HepG2 (cell line): Measurements from ENCODE around the gene SOWAHA. TPM values are rescaled to one million over a fixed set of nuclear protein-coding genes. Genes with fewer than 3 reads are reported as not detected.

Experiments
- ATAC-seq: fragments of 200-7000 bp; cut with Tn5 transposase; 3 replicates; pipeline ENCODE4 v1.9.1; 2020; ENCODE audit warnings: mild to moderate bottlenecking, moderate library complexity
- BruUV-seq: library from RNA; stranded (reverse); fragments of 400-500 nt; replicated peaks from 2 replicates; lab custom pipeline; 2021; lab: Mats Ljungman, UMichigan
- CTCF ChIA-PET: fragments of 300-600 bp; formaldehyde crosslinking; extraction: SDS; loops from one replicate; lab custom pipeline; 2021; ENCODE audit warnings: low total read pairs, inconsistent platforms, low intra/inter-chr PET ratio; lab: Yijun Ruan, JAX
- POLR2A ChIA-PET: fragments of 350-600 bp; sonication (Branson Sonifier 250); formaldehyde crosslinking; loops from one replicate; lab custom pipeline; 2020; ENCODE audit warnings: antibody characterized with exemption, inconsistent platforms; lab: Yijun Ruan, JAX
- DNase-seq: peaks from one replicate; pipeline ENCODE4 v3.0.0-alpha.2; 2015; ENCODE audit warnings: low spot score
- FAIRE-seq: peaks from 3 replicates; lab custom pipeline; 2011; peaks lifted over from hg19 to GRCh38; lab: Jason Lieb, UNC
- H2AFZ ChIP-seq: one replicate; pipeline ENCODE4 v1.6.1; 2011; ENCODE audit warnings: low read length, inconsistent platforms
- H3K27ac ChIP-seq: fragments of 300-600 bp; 3 replicates; pipeline ENCODE4 v1.8.0; 2011; ENCODE audit warnings: mixed run types, mild to moderate bottlenecking, mixed read lengths, low read length, inconsistent platforms; ENCODE audit not compliant: insufficient read depth; ENCODE audit errors: extremely low read length
- H3K27me3 ChIP-seq, 2 experiments: fragments of 200-600 bp in 1 of 2; 2 replicates in 1 of 2; 3 replicates in 1 of 2; pipeline versions ENCODE4 v1.6.0 to v1.8.0; 2011; ENCODE audit warnings: low read length in 2 of 2, mild to moderate bottlenecking in 2 of 2, moderate library complexity in 2 of 2, inconsistent platforms in 1 of 2; ENCODE audit not compliant: insufficient read depth in 2 of 2, control insufficient read depth in 1 of 2
- H3K36me3 ChIP-seq, 2 experiments: fragments of 200-600 bp in 1 of 2; replicated peaks in 1 of 2; 2 replicates in 1 of 2; 3 replicates in 1 of 2; pipeline versions ENCODE4 v1.5.1 to v1.8.0; 2011; ENCODE audit warnings: low read length in 2 of 2, inconsistent platforms in 1 of 2; ENCODE audit not compliant: insufficient read depth in 2 of 2, control insufficient read depth in 1 of 2
- H3K4me1 ChIP-seq: 2 replicates; pipeline ENCODE4 v1.5.1; 2012; ENCODE audit warnings: low read length, inconsistent platforms; ENCODE audit not compliant: insufficient read depth
- H3K4me2 ChIP-seq: 2 replicates; pipeline ENCODE4 v1.6.0; 2011; ENCODE audit warnings: low read depth, low read length, inconsistent platforms
- H3K4me3 ChIP-seq, 3 experiments: fragments of 200-600 bp in 1 of 3; sonication (generic), shearing (Covaris generic) in 1 of 3; replicated peaks in 1 of 3; 2 replicates each; pipeline ENCODE4 v1.5.1; 2011 to 2016; ENCODE audit warnings: low read length in 3 of 3, inconsistent platforms in 2 of 3, low read depth in 2 of 3, mild to moderate bottlenecking in 2 of 3, control low read depth in 1 of 3, mixed read lengths in 1 of 3; ENCODE audit not compliant: insufficient read depth in 1 of 3
- H3K79me2 ChIP-seq: one replicate; pipeline ENCODE4 v1.6.1; 2011; ENCODE audit warnings: low read length, inconsistent platforms; ENCODE audit not compliant: insufficient read depth
- H3K9ac ChIP-seq: 2 replicates; pipeline ENCODE4 v1.6.0; 2011; ENCODE audit warnings: mild to moderate bottlenecking, low read depth, low read length, inconsistent platforms; ENCODE audit not compliant: insufficient read depth
- H3K9me3 ChIP-seq: 2 replicates; pipeline ENCODE4 v1.5.1; 2012; ENCODE audit warnings: mild to moderate bottlenecking, low read length
- H4K20me1 ChIP-seq: 2 replicates; pipeline ENCODE4 v1.6.0; 2011; ENCODE audit warnings: inconsistent platforms, mild to moderate bottlenecking, low read length, moderate library complexity; ENCODE audit not compliant: insufficient read depth
- ATF2 ChIP-seq: sonication (generic); formaldehyde crosslinking; IDR thresholded peaks from 2 replicates; pipeline ENCODE4 v1.4.0; 2020; ENCODE audit warnings: missing genetic modification reagents
- ATF7 ChIP-seq, 2 experiments: fragments of 450-650 bp in 1 of 2; sonication (generic) in 1 of 2; formaldehyde crosslinking in 1 of 2; IDR thresholded peaks; 2 replicates each; pipeline versions ENCODE4 v1.4.0 to v1.6.1; 2016 to 2020; ENCODE audit warnings: antibody characterized with exemption in 1 of 2, mild to moderate bottlenecking in 1 of 2, missing genetic modification reagents in 1 of 2
- BRCA1 ChIP-seq: sonication (generic); formaldehyde crosslinking; IDR thresholded peaks from 2 replicates; pipeline ENCODE4 v1.4.0; 2020; ENCODE audit warnings: missing genetic modification reagents
- CENPT ChIP-seq: sonication (generic); formaldehyde crosslinking; IDR thresholded peaks from 2 replicates; pipeline ENCODE4 v1.8.0; 2022; ENCODE audit warnings: low read depth, mild to moderate bottlenecking, moderate library complexity, missing genetic modification reagents
- GTF2F1 ChIP-seq: fragments of 150-350 bp; IDR thresholded peaks from 2 replicates; pipeline ENCODE4 v1.6.1; 2014; ENCODE audit warnings: low read length
- JUND ChIP-seq: sonication (generic); formaldehyde crosslinking; IDR thresholded peaks from 2 replicates; pipeline ENCODE4 v1.8.0; 2022; ENCODE audit warnings: mild to moderate bottlenecking, missing genetic modification reagents
- MAX ChIP-seq: IDR thresholded peaks from 2 replicates; pipeline ENCODE4 v1.6.1; 2012; ENCODE audit warnings: inconsistent platforms
- SALL2 ChIP-seq: sonication (generic); formaldehyde crosslinking; IDR thresholded peaks from 2 replicates; pipeline ENCODE4 v1.8.1; 2023; ENCODE audit warnings: mild to moderate bottlenecking, missing genetic modification reagents, inconsistent platforms
- SOX5 ChIP-seq: IDR thresholded peaks from 2 replicates; pipeline ENCODE4 v1.6.1; 2016; ENCODE audit warnings: borderline replicate concordance
- TRAFD1 ChIP-seq: sonication (generic); formaldehyde crosslinking; IDR thresholded peaks from 2 replicates; pipeline ENCODE4 v1.5.1; 2020; ENCODE audit warnings: missing genetic modification reagents, mild to moderate bottlenecking, borderline replicate concordance
- ZBTB14 ChIP-seq: sonication (generic); formaldehyde crosslinking; IDR thresholded peaks from 2 replicates; pipeline ENCODE4 v1.4.0; 2020; ENCODE audit warnings: missing genetic modification reagents
- ZBTB26 ChIP-seq: IDR thresholded peaks from 2 replicates; pipeline ENCODE4 v1.6.1; 2016; ENCODE audit warnings: missing compliant biosample characterization, missing genetic modification reagents, borderline replicate concordance
- ZNF362 ChIP-seq: sonication (generic); formaldehyde crosslinking; IDR thresholded peaks from 2 replicates; pipeline ENCODE4 v1.4.0; 2020; ENCODE audit warnings: missing genetic modification reagents, mild to moderate bottlenecking, borderline replicate concordance
- ZNF567 ChIP-seq: sonication (generic); formaldehyde crosslinking; IDR thresholded peaks from 2 replicates; pipeline ENCODE4 v1.8.1; 2023; ENCODE audit warnings: mild to moderate bottlenecking, missing genetic modification reagents, borderline replicate concordance
- ZNF740 ChIP-seq: sonication (generic); formaldehyde crosslinking; IDR thresholded peaks from 2 replicates; pipeline ENCODE4 v1.4.0; 2020; ENCODE audit warnings: missing genetic modification reagents
- WGBS: methylation state at CpG from one replicate; pipeline ENCODE4 v1.1.6; 2017; ENCODE audit warnings: low lambda C conversion rate; 5-methylcytosine and 5-hydroxymethylcytosine counted together
- in situ Hi-C: cut with HindIII; loops from 2 replicates; pipeline ENCODE4 v1.10.0; 2017; ENCODE audit warnings: low pct_unique_long_range_greater_than_20kb; ENCODE audit not compliant: extremely low pct_ligation_motif_present
- intact Hi-C: fragments of 100-400 bp; cut with micrococcal nuclease; formaldehyde crosslinking; loops from one replicate; pipeline ENCODE4 v1.10.0; 2022; ENCODE audit not compliant: unreplicated experiment
- polyA plus RNA-seq, 8 experiments: library from polyadenylated mRNA; depleted of rRNA in 3 of 8; stranded (reverse) in 7 of 8; unstranded in 1 of 8; fragments of >200 nt; fragmentation: Illumina TruSeq in 4 of 8; extraction: Trizol in 4 of 8; gene quantifications; 2 replicates each; pipeline versions ENCODE4 v1.2.1 to v1.2.3, GENCODE V29; 2011 to 2016; ENCODE audit warnings: low read depth in 4 of 8, missing spikeins in 1 of 8, mixed read lengths in 1 of 8; ENCODE audit not compliant: insufficient read depth in 1 of 8
- total RNA-seq, 5 experiments: library from RNA; depleted of rRNA; stranded (reverse); fragments of >200 nt; fragmentation: Illumina TruSeq; extraction: Trizol; gene quantifications; 2 replicates each; pipeline ENCODE4 v1.2.3, GENCODE V29; 2016; ENCODE audit warnings: low read depth in 1 of 5

The SOWAHA gene
- total and polyA plus RNA-seq, 2 of the 13 experiments (the other 11 are each of a cell fraction or from before 2014, with no cell fraction given), result 0.95 to 1.9 TPM

GRCh38 chr5:132781029-132781428, 32.1 kb upstream of the SOWAHA start:
- Histone ChIP-seq H3K79me2 (peaks cover 5% of the 10 kb centered on the region), H3K9ac (no peak overlapping the region), H3K9me3 (no peaks in the 10 kb centered on the region), H3K4me2 (no peak overlapping the region), H3K4me3 (no peak overlapping the region), H3K36me3 (no peaks in the 10 kb centered on the region), H3K27ac (no peak overlapping the region), H4K20me1 (no peaks in the 10 kb centered on the region), H3K4me1 (peaks cover 11% of the 10 kb centered on the region), H3K27me3 (no peaks in the 10 kb centered on the region), H2AFZ (no peak overlapping the region)
- WGBS, result 95% methylated on average over 4 of the region's 4 CpGs
- no TSS peak for BruUV-seq
- ChIA-PET CTCF (no interaction called here), POLR2A (no interaction called here)
- no peak for FAIRE-seq
- ATAC-seq, result no peak
- in situ Hi-C loops (no loop called here), intact Hi-C loops (no loop called here)
- no peak for TF ChIP-seq BRCA1
- TF ChIP-seq MAX, result no peak
- no peak for TF ChIP-seq GTF2F1
- no peak for TF ChIP-seq SALL2 (CRISPR knock-in tag)
- TF ChIP-seq ZBTB26 (CRISPR knock-in tag), result no peak
- TF ChIP-seq ZNF740, result no peak
- no peak for TF ChIP-seq ZBTB14
- no peak for TF ChIP-seq ATF7 (IDR thresholded peaks at IDR 0.05)
- TF ChIP-seq ATF7 (CRISPR knock-in tag; IDR thresholded peaks at IDR 0.05), result no peak
- TF ChIP-seq JUND (CRISPR knock-in tag), result no peak
- no peak for TF ChIP-seq TRAFD1 (CRISPR knock-in tag)
- TF ChIP-seq SOX5 (CRISPR knock-in tag), result no peak
- no peak for TF ChIP-seq ZNF362 (CRISPR knock-in tag)
- TF ChIP-seq CENPT (CRISPR knock-in tag), result no peak
- TF ChIP-seq ZNF567 (CRISPR knock-in tag), result no peak
- no peak for TF ChIP-seq ATF2 (CRISPR knock-in tag)
- no peak for DNase-seq
